Mucosa of descending colon (tissue), 3 donors: ENCODE measurements around the gene SCYL3. TPM values are rescaled to one million over a fixed set of nuclear protein-coding genes. Genes with fewer than 3 reads are reported as not detected.

Source experiments
- ATAC-seq: fragments of 200-7000 bp; cut with Tn5 transposase; one replicate; pipeline ENCODE4 v1.9.1; 2020; ENCODE audit warnings: mild to moderate bottlenecking, moderate library complexity
- DNase-seq, 3 donors: peaks; one replicate each; pipeline ENCODE4 v3.0.0-alpha.2; 2020
- H3K36me3 ChIP-seq: fragments of 200-600 bp; one replicate; pipeline ENCODE4 v1.8.0; 2021; ENCODE audit warnings: low read depth, mild to moderate bottlenecking
- H3K4me1 ChIP-seq: fragments of 200-600 bp; one replicate; pipeline ENCODE4 v1.8.0; 2021; ENCODE audit warnings: low read depth, mild to moderate bottlenecking
- H3K4me3 ChIP-seq: fragments of 200-600 bp; one replicate; pipeline ENCODE4 v1.8.0; 2021; ENCODE audit warnings: mild to moderate bottlenecking
- H3K9me3 ChIP-seq: fragments of 200-600 bp; one replicate; pipeline ENCODE4 v1.8.0; 2021; ENCODE audit warnings: mild to moderate bottlenecking
- intact Hi-C, 2 donors: fragments of 100-400 bp; cut with DNase I in 1 of 2; cut with micrococcal nuclease in 1 of 2; formaldehyde crosslinking; loops; one replicate each; pipeline versions ENCODE4 v1.11.0 to v1.11.1; 2022; cut with DNase I, micrococcal nuclease
- total RNA-seq, 3 donors: library from RNA; stranded (reverse); fragmentation: NEBNext Ultra II Directional in 2 of 3; extraction: Animal tissue kit (Norgen Biotek cat#: 25700) in 2 of 3; gene quantifications; one replicate each; pipeline versions ENCODE4 v1.2.1 to v1.2.4, GENCODE V29; 2021 to 2023
- TF ChIP-seq, protein P1 (sequence below): fragments of 200-600 bp; IDR thresholded peaks from one replicate; pipeline ENCODE4 v1.8.0; 2022; ENCODE audit warnings: antibody characterized with exemption, mild to moderate bottlenecking
- donor health status: DM: no; HTN: no; CAD: no; lungs with moderate emphysema.
- donor health status: DM: no; HTN: no; CAD: no.
- donor health status: DM: no; HTN: yes; CAD: no.

Gene SCYL3
- total RNA-seq, 3 donors from 2014 or later: 13.4 to 20.4 (median 14.9) TPM

GRCh38 chr1:169899519-169900217 is 6.0 kb upstream of the SCYL3 start:
- H3K9me3 ChIP-seq: no peaks in the 10 kb centered on the region
- DNase-seq: no peak
- intact Hi-C loops: no loop called here
- no peak for ATAC-seq
- no peak overlapping the region for H3K4me3 ChIP-seq
- peaks cover 10% of the 10 kb centered on the region for H3K4me1 ChIP-seq
- no peaks in the 10 kb centered on the region for H3K36me3 ChIP-seq
- TF ChIP-seq, protein P1, sequence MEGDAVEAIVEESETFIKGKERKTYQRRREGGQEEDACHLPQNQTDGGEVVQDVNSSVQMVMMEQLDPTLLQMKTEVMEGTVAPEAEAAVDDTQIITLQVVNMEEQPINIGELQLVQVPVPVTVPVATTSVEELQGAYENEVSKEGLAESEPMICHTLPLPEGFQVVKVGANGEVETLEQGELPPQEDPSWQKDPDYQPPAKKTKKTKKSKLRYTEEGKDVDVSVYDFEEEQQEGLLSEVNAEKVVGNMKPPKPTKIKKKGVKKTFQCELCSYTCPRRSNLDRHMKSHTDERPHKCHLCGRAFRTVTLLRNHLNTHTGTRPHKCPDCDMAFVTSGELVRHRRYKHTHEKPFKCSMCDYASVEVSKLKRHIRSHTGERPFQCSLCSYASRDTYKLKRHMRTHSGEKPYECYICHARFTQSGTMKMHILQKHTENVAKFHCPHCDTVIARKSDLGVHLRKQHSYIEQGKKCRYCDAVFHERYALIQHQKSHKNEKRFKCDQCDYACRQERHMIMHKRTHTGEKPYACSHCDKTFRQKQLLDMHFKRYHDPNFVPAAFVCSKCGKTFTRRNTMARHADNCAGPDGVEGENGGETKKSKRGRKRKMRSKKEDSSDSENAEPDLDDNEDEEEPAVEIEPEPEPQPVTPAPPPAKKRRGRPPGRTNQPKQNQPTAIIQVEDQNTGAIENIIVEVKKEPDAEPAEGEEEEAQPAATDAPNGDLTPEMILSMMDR: no peak

DNA sequence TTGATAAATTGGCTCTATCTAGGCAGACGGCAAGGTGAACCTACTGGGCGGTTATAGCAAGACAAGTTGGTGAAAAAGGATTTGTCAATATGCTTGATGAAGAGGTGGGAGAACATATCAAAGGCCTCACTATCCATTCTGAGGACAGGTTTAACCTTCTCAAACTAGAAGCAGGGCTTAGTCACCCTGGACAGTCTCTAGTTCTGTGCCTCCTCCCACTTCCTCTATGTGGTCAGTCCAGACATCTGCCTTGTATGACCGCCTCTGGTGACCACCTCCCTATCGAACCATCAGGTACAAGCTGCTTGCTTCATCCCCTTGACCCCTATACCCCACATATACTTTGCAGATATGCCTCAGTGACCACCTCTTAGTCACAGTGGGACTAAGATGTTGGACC is 2.3 kb upstream of the SCYL3 start:
- intact Hi-C loops: no loop called here
- no peak overlapping the region for H3K4me3 ChIP-seq
- ATAC-seq (no peak), DNase-seq (no peak)
- H3K9me3 ChIP-seq: no peaks in the 10 kb centered on the region
- H3K4me1 ChIP-seq: peaks cover 28% of the 10 kb centered on the region
- TF ChIP-seq, protein P1: no peak
- H3K36me3 ChIP-seq: no peaks in the 10 kb centered on the region

GRCh38 chr1:169894424-169895145 is 889 bp upstream of the SCYL3 start:
- Histone ChIP-seq H3K9me3 (no peaks in the 10 kb centered on the region), H3K36me3 (no peaks in the 10 kb centered on the region), H3K4me1 (peaks cover 23% of the 10 kb centered on the region), H3K4me3 (peak overlapping the region; percentile 93)
- TF ChIP-seq, protein P1: no peak
- peak; percentile 34 to 48 (median 40) for DNase-seq
- intact Hi-C loops: no loop called here
- ATAC-seq: no peak

DNA sequence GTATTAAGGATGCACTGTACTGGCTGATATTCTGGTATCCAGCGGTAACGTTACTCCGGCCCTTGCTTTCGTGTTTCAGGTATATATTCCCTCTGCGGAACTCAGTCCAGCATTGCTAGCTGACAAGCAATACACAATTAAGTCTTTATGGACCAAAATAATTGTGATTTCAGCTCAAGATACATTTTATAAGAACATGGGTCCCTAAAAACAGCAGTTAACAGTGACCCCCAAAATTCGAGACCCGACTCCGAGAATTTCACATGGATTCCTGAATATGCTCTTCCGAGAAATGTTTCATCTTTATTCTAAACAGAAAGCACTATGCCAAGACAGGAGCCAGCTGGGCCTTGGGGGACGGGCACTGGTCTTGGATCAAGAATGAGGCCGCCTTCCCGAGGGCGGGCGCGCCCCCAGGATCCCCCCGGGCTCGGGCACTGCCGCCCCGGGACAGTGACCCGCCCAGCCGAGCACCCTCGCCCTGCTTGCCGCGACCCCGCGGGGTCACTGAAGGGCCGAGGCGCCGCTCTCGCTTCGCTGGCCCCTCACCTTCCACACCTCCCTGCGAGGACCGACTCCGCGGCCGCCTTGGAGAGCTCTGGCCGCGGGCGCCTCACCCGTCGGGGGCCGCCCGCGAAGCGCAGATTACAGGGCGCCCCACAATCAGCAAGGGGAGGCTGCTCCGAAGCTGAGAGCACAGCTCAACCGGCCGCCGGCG is 610 bp downstream of the SCYL3 start:
- H3K36me3 ChIP-seq: no peaks in the 10 kb centered on the region
- intact Hi-C loops: no loop called here
- H3K4me3 ChIP-seq: peak overlapping the region; percentile 93
- TF ChIP-seq, protein P1: no peak
- H3K4me1 ChIP-seq: peaks cover 23% of the 10 kb centered on the region
- ATAC-seq (peak; percentile 18), DNase-seq (peak in 1 of 3 donors; percentile 59)
- H3K9me3 ChIP-seq: no peaks in the 10 kb centered on the region

- H3K36me3 ChIP-seq: peaks cover 5% of the 10 kb centered on the region
Observed at GRCh38 chr1:169892176-169892926, 1.3 kb downstream of the SCYL3 start.

More at GRCh38 chr1:169892176-169892926, 1.3 kb downstream of the SCYL3 start:
- peaks cover 23% of the 10 kb centered on the region for H3K4me1 ChIP-seq
- H3K4me3 ChIP-seq: no peak overlapping the region
- intact Hi-C loops: no loop called here
- TF ChIP-seq, protein P1: no peak
- DNase-seq: no peak
- no peaks in the 10 kb centered on the region for H3K9me3 ChIP-seq
- no peak for ATAC-seq
